ENCODE results near the gene PTPRH.

The PTPRH gene

DNA sequence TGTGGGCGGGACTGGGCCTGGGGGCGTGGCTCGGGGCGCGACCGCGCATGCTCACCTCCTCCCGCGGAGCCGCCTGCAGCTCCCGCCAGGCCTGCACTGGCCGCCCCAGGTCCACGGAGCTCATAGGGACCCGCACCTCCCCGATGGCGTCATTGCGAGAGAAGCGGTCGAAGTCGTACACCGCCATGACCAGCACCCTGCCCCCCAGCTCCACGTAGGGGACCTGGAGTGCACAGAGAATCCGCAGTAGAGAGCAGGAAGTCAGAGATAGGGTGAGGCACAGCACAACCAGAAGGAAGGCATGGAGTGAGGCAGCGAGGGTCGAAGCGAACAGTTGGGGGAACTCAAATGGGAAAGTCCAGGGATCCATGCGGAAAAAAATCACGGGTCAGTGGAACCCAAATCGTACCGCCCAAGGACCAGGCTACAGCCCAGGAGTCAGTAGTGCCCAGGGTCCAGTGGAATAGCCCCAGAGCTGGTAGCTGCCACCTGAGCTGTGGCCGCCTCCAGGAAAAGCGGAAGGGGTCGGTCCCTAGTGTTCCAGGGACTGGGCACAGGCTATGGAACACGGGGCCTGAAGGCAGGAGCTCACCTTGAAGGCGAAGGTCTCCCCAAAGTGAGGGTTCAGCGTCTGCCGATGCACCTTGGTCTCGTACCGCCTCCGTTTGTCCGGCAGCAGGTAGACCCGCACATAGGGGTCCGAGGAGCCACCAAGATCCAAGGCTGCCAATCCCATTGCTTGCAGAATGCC, 34.0 kb downstream of the PTPRH start:
- no peak overlapping the region for H3K9ac ChIP-seq
- no peak overlapping the region for H2AFZ ChIP-seq (ENCODE audit: low read depth)
- peaks cover 62% of the 10 kb centered on the region for H3K27me3 ChIP-seq (ENCODE audit: insufficient read depth, low read depth)
- H4K20me1 ChIP-seq (ENCODE audit: insufficient read depth) = no peaks in the 10 kb centered on the region
- no peaks in the 10 kb centered on the region for H3K4me1 ChIP-seq (ENCODE audit: low read depth, poor library complexity, severe bottlenecking)
- no peaks in the 10 kb centered on the region for H3K36me3 ChIP-seq (ENCODE audit: insufficient read depth)
- TF ChIP-seq, protein P1, sequence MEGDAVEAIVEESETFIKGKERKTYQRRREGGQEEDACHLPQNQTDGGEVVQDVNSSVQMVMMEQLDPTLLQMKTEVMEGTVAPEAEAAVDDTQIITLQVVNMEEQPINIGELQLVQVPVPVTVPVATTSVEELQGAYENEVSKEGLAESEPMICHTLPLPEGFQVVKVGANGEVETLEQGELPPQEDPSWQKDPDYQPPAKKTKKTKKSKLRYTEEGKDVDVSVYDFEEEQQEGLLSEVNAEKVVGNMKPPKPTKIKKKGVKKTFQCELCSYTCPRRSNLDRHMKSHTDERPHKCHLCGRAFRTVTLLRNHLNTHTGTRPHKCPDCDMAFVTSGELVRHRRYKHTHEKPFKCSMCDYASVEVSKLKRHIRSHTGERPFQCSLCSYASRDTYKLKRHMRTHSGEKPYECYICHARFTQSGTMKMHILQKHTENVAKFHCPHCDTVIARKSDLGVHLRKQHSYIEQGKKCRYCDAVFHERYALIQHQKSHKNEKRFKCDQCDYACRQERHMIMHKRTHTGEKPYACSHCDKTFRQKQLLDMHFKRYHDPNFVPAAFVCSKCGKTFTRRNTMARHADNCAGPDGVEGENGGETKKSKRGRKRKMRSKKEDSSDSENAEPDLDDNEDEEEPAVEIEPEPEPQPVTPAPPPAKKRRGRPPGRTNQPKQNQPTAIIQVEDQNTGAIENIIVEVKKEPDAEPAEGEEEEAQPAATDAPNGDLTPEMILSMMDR (conservative IDR thresholded peaks at IDR 0.05; ENCODE audit: low read depth, low read length) = no peak
- H3K27ac ChIP-seq = no peak overlapping the region
- no peaks in the 10 kb centered on the region for H3K79me2 ChIP-seq (ENCODE audit: insufficient read depth, low read depth)
- no peak overlapping the region for H3K4me2 ChIP-seq
- no peak overlapping the region for H3K4me3 ChIP-seq (IDR thresholded peaks at IDR 0.05; ENCODE audit: insufficient read depth, low read depth, low read length)

DNA sequence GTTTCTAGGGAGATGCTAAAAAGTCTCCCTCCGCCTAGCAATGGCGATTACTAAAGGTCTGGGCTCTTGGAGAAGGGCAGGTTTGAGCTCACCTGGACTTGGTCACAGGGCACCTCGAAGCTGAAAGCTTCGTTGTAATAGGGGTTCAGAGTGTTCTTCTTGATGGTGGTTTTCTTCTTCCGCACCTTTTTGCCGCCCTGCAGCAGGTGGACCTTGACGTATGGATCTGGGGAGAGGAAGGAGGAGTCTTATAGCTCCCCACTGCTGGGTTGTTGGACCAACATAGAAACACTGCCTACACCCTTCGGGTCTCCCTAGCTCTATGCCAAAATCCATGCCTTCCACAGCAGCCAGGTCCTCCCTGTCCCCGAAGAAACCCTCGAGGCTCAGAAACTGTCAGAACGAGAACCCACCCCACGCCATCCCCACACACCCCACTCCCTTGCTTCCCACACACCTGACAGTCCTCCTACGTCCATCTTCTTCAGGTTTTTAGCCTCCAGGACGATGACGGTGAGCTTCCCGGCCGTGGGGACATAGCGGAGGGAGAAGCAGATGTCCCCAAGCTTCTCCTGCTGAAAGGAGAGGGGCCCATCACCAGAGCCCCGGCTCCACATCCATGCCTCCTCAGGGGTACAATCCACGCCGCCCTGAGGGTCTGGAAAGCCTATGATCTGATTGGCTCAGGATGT, 34.7 kb downstream of the PTPRH start:
- H3K4me2 ChIP-seq = no peak overlapping the region
- H3K4me3 ChIP-seq (IDR thresholded peaks at IDR 0.05; ENCODE audit: insufficient read depth, low read depth, low read length) = no peak overlapping the region
- peaks cover 63% of the 10 kb centered on the region for H3K27me3 ChIP-seq (ENCODE audit: insufficient read depth, low read depth)
- no peaks in the 10 kb centered on the region for H3K36me3 ChIP-seq (ENCODE audit: insufficient read depth)
- no peak overlapping the region for H3K9ac ChIP-seq
- TF ChIP-seq, protein P1 (conservative IDR thresholded peaks at IDR 0.05; ENCODE audit: low read depth, low read length) = no peak
- no peaks in the 10 kb centered on the region for H4K20me1 ChIP-seq (ENCODE audit: insufficient read depth)
- H3K79me2 ChIP-seq (ENCODE audit: insufficient read depth, low read depth) = no peaks in the 10 kb centered on the region
- H3K27ac ChIP-seq = no peak overlapping the region
- no peak overlapping the region for H2AFZ ChIP-seq (ENCODE audit: low read depth)
- no peaks in the 10 kb centered on the region for H3K4me1 ChIP-seq (ENCODE audit: low read depth, poor library complexity, severe bottlenecking)

DNA sequence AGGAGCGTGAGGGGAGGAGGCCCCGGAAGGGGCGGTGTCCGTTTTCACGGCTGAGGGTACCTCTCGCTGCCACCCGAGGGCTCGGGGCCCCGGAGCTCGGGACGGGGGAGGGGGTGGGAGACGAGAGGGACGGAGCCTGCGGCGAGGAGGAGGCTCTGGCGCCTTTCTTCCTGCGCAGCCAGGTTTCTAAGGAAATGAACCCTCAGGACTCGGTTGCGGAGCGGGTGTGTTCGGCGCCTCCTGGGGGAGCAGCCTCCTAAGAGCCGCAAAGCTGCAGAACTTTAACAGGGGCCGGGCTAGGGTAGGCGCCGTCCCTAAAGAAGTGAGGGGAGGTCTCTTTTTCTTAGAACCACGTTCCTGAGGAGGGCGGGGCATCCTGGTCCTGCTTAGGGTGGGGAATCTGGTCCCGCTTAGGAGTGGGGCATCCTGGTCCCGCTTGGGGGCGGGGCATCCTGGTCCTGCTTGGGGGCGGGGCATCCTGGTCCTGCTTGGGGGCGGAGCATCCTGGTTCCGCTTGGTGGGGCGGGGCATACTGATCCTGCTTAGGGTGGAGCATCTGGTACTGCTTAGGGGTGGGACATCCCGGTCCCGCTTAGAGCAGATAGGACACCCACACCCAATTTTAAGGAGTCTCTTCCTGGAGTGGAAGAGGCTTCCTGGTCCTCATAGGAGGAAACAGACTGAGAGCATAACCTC, 35.4 kb downstream of the PTPRH start:
- Histone ChIP-seq H2AFZ (ENCODE audit: low read depth) (no peak overlapping the region), H3K4me3 (IDR thresholded peaks at IDR 0.05; ENCODE audit: insufficient read depth, low read depth, low read length) (no peak overlapping the region), H3K9ac (no peak overlapping the region), H3K27me3 (ENCODE audit: insufficient read depth, low read depth) (peaks cover 67% of the 10 kb centered on the region), H3K4me2 (no peak overlapping the region), H4K20me1 (ENCODE audit: insufficient read depth) (no peaks in the 10 kb centered on the region), H3K4me1 (ENCODE audit: low read depth, poor library complexity, severe bottlenecking) (no peaks in the 10 kb centered on the region), H3K36me3 (ENCODE audit: insufficient read depth) (no peaks in the 10 kb centered on the region), H3K79me2 (ENCODE audit: insufficient read depth, low read depth) (no peaks in the 10 kb centered on the region), H3K27ac (no peak overlapping the region)
- TF ChIP-seq, protein P1 (conservative IDR thresholded peaks at IDR 0.05; ENCODE audit: low read depth, low read length) = no peak

DNA sequence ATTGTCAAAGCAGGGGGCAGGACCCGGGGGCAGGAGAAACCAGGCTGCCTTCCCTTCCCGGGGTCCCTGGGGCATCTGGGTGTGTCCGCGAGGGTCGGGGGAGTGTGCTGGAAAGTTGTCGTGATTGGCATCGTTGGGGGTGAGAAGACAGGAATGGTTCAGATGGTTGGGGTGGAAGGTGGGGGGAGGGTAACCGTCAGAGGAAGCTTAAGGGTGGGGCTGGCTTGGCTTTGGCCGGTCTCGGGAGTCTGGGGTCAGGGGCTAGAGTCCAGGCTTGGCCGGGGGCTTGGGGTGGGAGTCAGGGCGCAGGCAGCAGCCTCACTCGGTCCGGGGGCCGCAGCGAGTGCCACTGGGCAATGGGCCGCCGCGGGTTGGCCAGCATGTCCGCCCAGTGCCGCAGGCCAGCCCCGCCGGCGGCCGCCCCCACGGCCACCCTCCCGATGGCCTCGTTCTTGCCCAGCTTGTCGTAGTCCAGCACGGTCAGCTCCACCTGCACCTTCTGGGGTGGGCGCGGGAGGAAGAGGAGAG, 36.1 kb downstream of the PTPRH start:
- TF ChIP-seq, protein P1 (conservative IDR thresholded peaks at IDR 0.05; ENCODE audit: low read depth, low read length) = no peak
- no peak overlapping the region for H3K4me2 ChIP-seq
- H2AFZ ChIP-seq (ENCODE audit: low read depth) = no peak overlapping the region
- no peak overlapping the region for H3K4me3 ChIP-seq (IDR thresholded peaks at IDR 0.05; ENCODE audit: insufficient read depth, low read depth, low read length)
- no peak overlapping the region for H3K27ac ChIP-seq
- no peaks in the 10 kb centered on the region for H4K20me1 ChIP-seq (ENCODE audit: insufficient read depth)
- no peak overlapping the region for H3K9ac ChIP-seq
- H3K27me3 ChIP-seq (ENCODE audit: insufficient read depth, low read depth) = peaks cover 70% of the 10 kb centered on the region
- H3K36me3 ChIP-seq (ENCODE audit: insufficient read depth) = no peaks in the 10 kb centered on the region
- H3K4me1 ChIP-seq (ENCODE audit: low read depth, poor library complexity, severe bottlenecking) = no peaks in the 10 kb centered on the region
- no peaks in the 10 kb centered on the region for H3K79me2 ChIP-seq (ENCODE audit: insufficient read depth, low read depth)

Data from KMS-11 (cell line).